ENCODE results near the gene ITPKB.

ITPKB gene

GRCh38 chr1:226786550-226786949 is 47.5 kb upstream of the ITPKB start:
- Histone ChIP-seq H4K20me1 (ENCODE audit: insufficient read depth, low read length) (no peaks in the 10 kb centered on the region), H3K4me2 (ENCODE audit: insufficient read depth, low read length) (no peak overlapping the region), H3K4me3 (ENCODE audit: low read depth in 1 of 2, low read length in 2 of 2) (no peak overlapping the region), H3K27ac (ENCODE audit: low read length) (no peak overlapping the region), H3K79me2 (ENCODE audit: insufficient read depth, low read length) (no peaks in the 10 kb centered on the region), H2AFZ (ENCODE audit: low read depth, low read length) (no peak overlapping the region), H3K36me3 (ENCODE audit: insufficient read depth, low read length) (no peaks in the 10 kb centered on the region), H3K27me3 (ENCODE audit: insufficient read depth, low read length, poor library complexity) (no peaks in the 10 kb centered on the region), H3K4me1 (ENCODE audit: insufficient read depth, low read length) (no peaks in the 10 kb centered on the region), H3K9ac (ENCODE audit: low read depth, low read length) (no peak overlapping the region), H3K9me3 (ENCODE audit: insufficient read depth, low read length, severe bottlenecking) (no peaks in the 10 kb centered on the region)
- no peak for TF ChIP-seq EZH2 (IDR thresholded peaks at IDR 0.05; ENCODE audit: borderline replicate concordance, low read depth, low read length, severe bottlenecking)
- TF ChIP-seq CTCF (IDR thresholded peaks at IDR 0.05; ENCODE audit: borderline replicate concordance, extremely low read depth, low read length, poor library complexity, severe bottlenecking): no peak
- ATAC-seq (ENCODE audit: insufficient read depth, low read depth) (no peak), DNase-seq (no peak)

GRCh38 chr1:226785805-226786204 is 46.7 kb upstream of the ITPKB start:
- H3K4me1 ChIP-seq (ENCODE audit: insufficient read depth, low read length): no peaks in the 10 kb centered on the region
- ATAC-seq (ENCODE audit: insufficient read depth, low read depth) (no peak), DNase-seq (no peak)
- H3K79me2 ChIP-seq (ENCODE audit: insufficient read depth, low read length): no peaks in the 10 kb centered on the region
- no peak overlapping the region for H3K27ac ChIP-seq (ENCODE audit: low read length)
- no peaks in the 10 kb centered on the region for H3K9me3 ChIP-seq (ENCODE audit: insufficient read depth, low read length, severe bottlenecking)
- H3K9ac ChIP-seq (ENCODE audit: low read depth, low read length): no peak overlapping the region
- H4K20me1 ChIP-seq (ENCODE audit: insufficient read depth, low read length): no peaks in the 10 kb centered on the region
- no peaks in the 10 kb centered on the region for H3K27me3 ChIP-seq (ENCODE audit: insufficient read depth, low read length, poor library complexity)
- H3K4me2 ChIP-seq (ENCODE audit: insufficient read depth, low read length): no peak overlapping the region
- H3K36me3 ChIP-seq (ENCODE audit: insufficient read depth, low read length): no peaks in the 10 kb centered on the region
- no peak for TF ChIP-seq EZH2 (IDR thresholded peaks at IDR 0.05; ENCODE audit: borderline replicate concordance, low read depth, low read length, severe bottlenecking)
- no peak for TF ChIP-seq CTCF (IDR thresholded peaks at IDR 0.05; ENCODE audit: borderline replicate concordance, extremely low read depth, low read length, poor library complexity, severe bottlenecking)
- no peak overlapping the region for H2AFZ ChIP-seq (ENCODE audit: low read depth, low read length)
- no peak overlapping the region for H3K4me3 ChIP-seq (ENCODE audit: low read depth in 1 of 2, low read length in 2 of 2)

GRCh38 chr1:226784081-226785049 is 45.3 kb upstream of the ITPKB start:
- no peak overlapping the region for H3K27ac ChIP-seq (ENCODE audit: low read length)
- ATAC-seq (ENCODE audit: insufficient read depth, low read depth): no peak
- TF ChIP-seq EZH2 (IDR thresholded peaks at IDR 0.05; ENCODE audit: borderline replicate concordance, low read depth, low read length, severe bottlenecking) (no peak), CTCF (IDR thresholded peaks at IDR 0.05; ENCODE audit: borderline replicate concordance, extremely low read depth, low read length, poor library complexity, severe bottlenecking) (no peak)
- no peaks in the 10 kb centered on the region for H3K4me1 ChIP-seq (ENCODE audit: insufficient read depth, low read length)
- H3K9me3 ChIP-seq (ENCODE audit: insufficient read depth, low read length, severe bottlenecking): no peaks in the 10 kb centered on the region
- H3K4me3 ChIP-seq (ENCODE audit: low read depth in 1 of 2, low read length in 2 of 2): no peak overlapping the region
- H3K79me2 ChIP-seq (ENCODE audit: insufficient read depth, low read length): no peaks in the 10 kb centered on the region
- H2AFZ ChIP-seq (ENCODE audit: low read depth, low read length): no peak overlapping the region
- no peak for DNase-seq
- H3K9ac ChIP-seq (ENCODE audit: low read depth, low read length): no peak overlapping the region
- no peak overlapping the region for H3K4me2 ChIP-seq (ENCODE audit: insufficient read depth, low read length)
- H4K20me1 ChIP-seq (ENCODE audit: insufficient read depth, low read length): no peaks in the 10 kb centered on the region
- H3K36me3 ChIP-seq (ENCODE audit: insufficient read depth, low read length): no peaks in the 10 kb centered on the region
- H3K27me3 ChIP-seq (ENCODE audit: insufficient read depth, low read length, poor library complexity): peaks cover 5% of the 10 kb centered on the region

Measured in DND-41 (cell line).